K562 (cell line): ENCODE measurements around the gene CHPF.

ENCODE experiments used
- CTCF ChIP-seq, 3 experiments: IDR thresholded peaks in 2 of 3; conservative IDR thresholded peaks in 1 of 3; 2 replicates each; pipeline ENCODE4 v1.5.1; 2011 to 2012; ENCODE audit warnings: low read length in 3 of 3, mild to moderate bottlenecking in 3 of 3, control low read depth in 2 of 3, improper control_type of control experiment in 1 of 3, inconsistent platforms in 1 of 3, low read depth in 1 of 3, mixed read lengths in 1 of 3, moderate library complexity in 1 of 3; ENCODE audit not compliant: insufficient read depth in 2 of 3
- ELF4 ChIP-seq: fragments of 450-650 bp; formaldehyde crosslinking; IDR thresholded peaks from 2 replicates; pipeline ENCODE4 v1.4.0; 2022; ENCODE audit warnings: missing genetic modification characterization
- FOXA3 ChIP-seq, 2 experiments: fragments of 450-650 bp in 1 of 2; sonication (generic) in 1 of 2; formaldehyde crosslinking; IDR thresholded peaks in 1 of 2; conservative IDR thresholded peaks in 1 of 2; 2 replicates each; pipeline versions ENCODE4 v1.4.0 to v1.8.0; 2020 to 2022; ENCODE audit warnings: mild to moderate bottlenecking in 2 of 2, missing genetic modification reagents in 1 of 2
- HNRNPLL ChIP-seq: fragments of 200-400 bp; formaldehyde crosslinking; IDR thresholded peaks from 2 replicates; pipeline ENCODE4 v1.6.1; 2017; ENCODE audit warnings: low read length, low read depth, mild to moderate bottlenecking; ENCODE audit not compliant: poor library complexity, severe bottlenecking
- JUNB ChIP-seq: fragments of 450-650 bp; formaldehyde crosslinking; conservative IDR thresholded peaks from 2 replicates; pipeline ENCODE4 v1.4.0; 2020; ENCODE audit warnings: mild to moderate bottlenecking
- SP1 ChIP-seq: sonication (generic); formaldehyde crosslinking; IDR thresholded peaks from 2 replicates; pipeline ENCODE4 v1.8.1; 2022; ENCODE audit warnings: mild to moderate bottlenecking, missing genetic modification reagents

- TF ChIP-seq FOXA3 (CRISPR knock-in tag; conservative IDR thresholded peaks at IDR 0.05 in 1 of 2, IDR thresholded peaks at IDR 0.05 in 1 of 2) (no peak), HNRNPLL (no peak), ELF4 (CRISPR knock-in tag) (no peak), SP1 (CRISPR knock-in tag) (no peak), JUNB (CRISPR knock-in tag) (no peak), CTCF (IDR thresholded peaks at IDR 0.05 in 2 of 3, conservative IDR thresholded peaks at IDR 0.05 in 1 of 3; ENCODE audit: insufficient read depth in 2 of 3, low read depth in 1 of 3, low read length in 3 of 3) (no peak)
Measured at GRCh38 chr2:219553463-219553963, 9.9 kb upstream of the CHPF start.
